ENCODE data around the gene PMEPA1. TPM values are rescaled to one million over a fixed set of nuclear protein-coding genes. Genes with fewer than 3 reads are reported as not detected.

Gene PMEPA1
- total RNA-seq, 1 donor from 2014 or later = 24.7 TPM

DNA sequence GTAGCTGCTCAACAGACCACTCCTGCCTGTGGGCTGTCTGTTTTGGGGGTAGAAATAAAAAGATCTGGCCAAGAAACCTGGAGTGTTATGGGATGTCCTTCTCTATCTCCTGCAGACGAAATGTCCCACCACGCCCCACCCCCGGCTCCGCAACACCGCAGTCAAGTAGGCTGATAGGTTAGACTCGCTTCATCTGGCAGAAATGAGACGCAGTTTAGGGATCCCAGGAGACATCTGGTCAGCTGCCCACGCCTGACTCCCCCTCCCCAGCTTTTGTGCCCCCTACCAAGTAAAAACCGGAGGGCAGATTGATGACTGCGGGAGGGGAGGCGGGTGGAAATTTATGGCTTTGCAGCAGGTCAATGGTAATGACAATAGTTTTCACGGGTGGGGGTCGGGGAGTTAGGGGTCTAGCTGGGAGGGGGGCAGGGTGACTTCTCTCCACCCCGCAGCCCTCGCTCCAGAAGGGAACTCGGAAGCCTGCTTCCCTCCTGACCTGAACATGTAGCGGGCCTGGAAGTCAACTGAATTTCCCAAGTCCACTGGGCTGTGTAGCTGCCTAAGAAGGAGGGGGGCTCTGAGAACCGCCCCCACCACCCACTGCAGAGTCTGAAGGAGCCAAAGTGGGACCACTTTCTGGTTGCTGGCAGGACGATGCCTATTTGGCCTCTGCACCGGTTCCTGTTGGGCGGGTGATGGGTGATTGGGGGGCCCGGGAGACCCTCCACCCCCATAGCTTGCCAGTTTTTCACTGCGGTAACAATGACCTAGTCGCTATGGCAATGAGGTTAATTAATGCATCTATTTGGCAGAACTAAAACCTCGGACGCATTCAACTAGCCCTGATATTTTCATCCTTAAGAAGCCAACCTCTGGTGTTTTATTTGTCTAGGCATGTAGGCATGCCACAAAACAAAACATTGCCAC lies 25.7 kb downstream of the PMEPA1 start:
- intact Hi-C loops (cut with micrococcal nuclease) = no loop called here
- no peak for DNase-seq
- no peak for ATAC-seq

- DNase-seq (no peak), ATAC-seq (no peak)
- intact Hi-C loops (cut with micrococcal nuclease) = no loop called here
Measured at GRCh38 chr20:57683287-57683686, 26.5 kb downstream of the PMEPA1 start.

GRCh38 chr20:57682184-57683101 lies 27.4 kb downstream of the PMEPA1 start:
- DNase-seq (no peak), ATAC-seq (peak; percentile 4)
- intact Hi-C loops (cut with micrococcal nuclease) = no loop called here

DNA sequence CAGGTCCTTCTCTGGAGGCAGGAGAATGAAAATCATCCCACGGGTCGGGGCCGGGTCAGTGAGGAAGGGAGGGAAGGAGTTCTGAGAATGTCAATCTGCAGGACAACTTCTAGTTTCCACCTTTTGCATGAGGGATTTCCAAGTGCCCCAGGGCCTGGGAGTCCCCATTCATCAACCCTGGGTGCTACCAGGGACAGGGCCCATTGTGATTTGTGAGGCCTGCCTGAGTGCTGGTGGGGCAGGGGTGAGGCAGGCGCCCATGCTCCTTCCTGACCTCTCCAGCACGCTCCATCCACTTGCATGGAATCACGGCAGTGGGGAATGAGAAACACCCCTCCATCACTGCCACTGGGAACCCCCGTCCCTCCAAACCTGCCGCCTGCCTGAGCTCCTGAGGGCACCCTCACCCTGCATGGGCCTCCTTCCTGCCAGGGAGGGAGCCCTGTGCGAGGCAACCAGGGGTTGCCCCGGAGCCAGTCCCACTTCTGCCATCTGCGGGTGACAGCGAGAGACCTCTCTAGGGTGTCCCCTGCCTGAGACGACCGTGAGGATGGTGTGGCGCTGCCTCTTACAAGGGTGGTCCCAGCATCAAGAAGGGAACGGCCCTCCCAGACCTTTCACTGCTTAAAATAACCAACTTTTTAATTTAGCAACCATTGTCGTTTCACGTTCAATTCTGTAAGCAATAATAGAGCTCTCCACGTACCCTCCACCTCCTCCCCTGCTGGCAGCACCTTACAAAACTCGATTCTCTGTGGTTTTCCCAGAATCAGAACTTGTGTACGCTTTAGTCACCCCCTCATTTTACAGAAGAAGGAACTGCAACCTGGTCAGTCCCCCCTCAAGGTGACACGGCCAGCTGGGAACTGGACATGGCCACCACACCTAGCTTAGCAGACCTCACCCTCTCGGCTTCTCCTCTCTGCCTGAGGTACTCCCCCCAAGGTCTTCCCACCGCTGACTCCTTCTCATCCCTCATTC lies 28.6 kb downstream of the PMEPA1 start:
- DNase-seq (no peak), ATAC-seq (no peak)
- intact Hi-C loops (cut with micrococcal nuclease) = no loop called here

DNA sequence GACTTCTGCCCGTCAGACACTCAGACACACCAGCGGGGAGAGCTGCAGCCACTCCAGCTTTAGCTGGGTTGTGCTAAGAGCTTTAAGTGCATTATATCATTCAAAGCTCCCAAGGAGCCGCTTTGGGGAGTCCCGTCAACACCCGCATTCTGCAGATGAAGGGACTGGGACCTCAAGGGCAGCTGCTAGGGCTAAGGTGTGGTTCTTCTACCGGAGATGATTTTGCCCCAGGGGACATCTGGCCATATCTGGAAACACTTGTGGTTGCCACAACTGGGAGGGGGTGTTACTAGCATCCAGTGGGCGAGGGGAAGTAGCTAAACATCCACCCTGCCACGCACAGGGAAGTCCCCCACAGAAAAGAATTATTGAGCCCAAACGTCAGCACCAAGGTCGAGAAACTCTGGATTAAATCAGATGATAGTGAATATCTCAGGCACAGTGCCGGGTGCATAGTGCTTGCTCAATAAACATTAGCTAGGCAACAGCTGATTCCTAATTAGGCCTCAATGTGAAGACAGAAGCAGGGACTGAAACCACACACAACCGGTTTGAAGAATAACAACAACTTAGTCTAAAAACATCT lies 29.6 kb downstream of the PMEPA1 start:
- DNase-seq (no peak), ATAC-seq (no peak)
- intact Hi-C loops (cut with micrococcal nuclease) = no loop called here

DNA sequence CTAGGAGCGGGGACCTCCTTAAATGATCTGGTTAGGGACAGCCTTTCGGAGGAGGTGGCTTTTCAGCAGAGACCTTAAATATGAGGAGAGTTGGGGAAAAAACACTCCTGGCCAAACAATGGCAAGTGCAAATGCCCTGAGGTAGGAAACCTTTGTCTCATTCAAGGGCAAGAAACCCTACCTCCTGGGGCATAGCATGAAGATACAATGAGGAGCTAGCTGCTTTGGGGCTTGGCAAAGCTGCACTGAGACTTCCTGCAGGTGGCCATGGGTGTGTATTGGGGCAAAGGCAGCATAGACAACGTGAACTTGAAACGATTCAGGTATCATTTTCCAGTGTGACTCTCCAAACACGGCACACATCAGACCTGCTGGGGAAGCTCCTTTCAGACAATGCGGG lies 30.7 kb downstream of the PMEPA1 start:
- no peak for ATAC-seq
- intact Hi-C loops (cut with micrococcal nuclease) = no loop called here
- DNase-seq = no peak

DNA sequence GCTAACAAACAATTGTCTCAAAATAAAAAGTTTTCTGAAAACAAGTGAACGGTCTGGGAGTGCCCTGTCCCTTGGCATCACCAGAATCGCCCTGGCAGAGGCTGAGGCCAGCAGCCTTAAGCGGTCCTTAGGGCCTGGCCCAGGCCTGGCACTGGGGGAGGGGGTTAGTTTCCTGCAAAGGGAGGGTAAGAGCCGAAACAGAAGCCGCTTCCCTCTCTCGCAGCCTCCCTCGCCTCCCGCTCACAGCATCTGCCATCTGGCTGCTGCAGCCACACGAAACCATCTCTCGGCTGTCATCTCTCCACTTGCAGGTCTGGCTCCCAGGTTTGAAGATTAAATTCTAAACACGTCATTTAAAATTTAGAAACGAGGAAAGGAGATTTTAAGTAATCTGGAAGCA lies 31.5 kb downstream of the PMEPA1 start:
- intact Hi-C loops (cut with micrococcal nuclease) = no loop called here
- peak; percentile 65 for DNase-seq
- peak; percentile 64 for ATAC-seq

GRCh38 chr20:57677584-57677982 lies 32.2 kb downstream of the PMEPA1 start:
- intact Hi-C loops (cut with micrococcal nuclease) = no loop called here

DNA sequence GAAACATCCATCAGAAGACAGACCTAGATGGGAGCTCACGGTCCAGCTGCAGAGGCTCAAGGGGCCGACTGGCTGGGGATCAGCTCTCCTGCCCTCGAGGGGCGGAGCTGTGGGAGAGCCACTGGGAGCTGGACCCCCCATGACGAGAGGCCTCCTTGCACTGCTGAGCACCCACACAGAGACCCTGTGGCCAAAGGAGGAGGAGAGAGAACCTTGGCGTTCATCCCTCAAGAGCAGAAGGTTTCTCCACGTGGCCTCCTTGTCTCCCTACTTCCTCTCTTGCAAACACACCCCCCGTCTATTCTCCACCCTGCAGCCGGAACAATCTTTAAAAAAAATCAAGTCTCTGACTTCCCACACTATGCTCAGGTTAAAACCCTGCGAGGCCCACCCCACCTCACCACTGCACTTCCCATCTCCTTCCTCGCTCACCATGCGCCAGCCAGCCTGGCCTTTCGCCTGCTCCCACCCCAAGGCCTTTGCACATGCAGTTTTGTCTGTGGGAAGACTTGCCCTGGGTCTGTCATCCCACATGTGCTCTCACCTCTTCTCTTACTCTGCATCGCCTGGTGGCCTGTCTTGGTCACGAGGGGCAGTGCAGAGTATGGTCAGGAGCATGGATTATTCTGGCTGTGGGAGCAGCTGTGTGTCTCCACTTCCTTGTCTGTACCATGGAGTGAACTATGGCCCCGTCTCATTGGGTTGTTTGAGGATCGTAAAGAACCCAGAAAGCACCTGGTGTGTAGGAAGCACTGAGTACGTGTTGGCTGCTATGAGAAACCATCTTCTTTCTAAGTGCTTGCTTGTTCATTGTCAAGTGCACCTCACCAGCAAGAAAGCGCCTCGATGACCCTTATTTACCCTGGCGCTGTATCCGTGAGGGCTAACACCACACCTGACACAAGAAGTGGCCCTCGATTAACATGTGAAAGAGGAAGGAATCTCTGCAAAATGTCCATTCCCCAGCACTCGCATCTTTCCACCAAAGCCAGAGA lies 32.9 kb downstream of the PMEPA1 start:
- no peak for ATAC-seq
- intact Hi-C loops (cut with micrococcal nuclease) = no loop called here

More at GRCh38 chr20:57677584-57677982, 32.2 kb downstream of the PMEPA1 start:
- DNase-seq (no peak), ATAC-seq (no peak)

GRCh38 chr20:57675773-57676172 lies 34.0 kb downstream of the PMEPA1 start:
- DNase-seq = no peak
- intact Hi-C loops (cut with micrococcal nuclease) = no loop called here
- ATAC-seq = no peak

More for the DNA sequence above, 32.9 kb downstream of the PMEPA1 start:
- no peak for DNase-seq

DNA sequence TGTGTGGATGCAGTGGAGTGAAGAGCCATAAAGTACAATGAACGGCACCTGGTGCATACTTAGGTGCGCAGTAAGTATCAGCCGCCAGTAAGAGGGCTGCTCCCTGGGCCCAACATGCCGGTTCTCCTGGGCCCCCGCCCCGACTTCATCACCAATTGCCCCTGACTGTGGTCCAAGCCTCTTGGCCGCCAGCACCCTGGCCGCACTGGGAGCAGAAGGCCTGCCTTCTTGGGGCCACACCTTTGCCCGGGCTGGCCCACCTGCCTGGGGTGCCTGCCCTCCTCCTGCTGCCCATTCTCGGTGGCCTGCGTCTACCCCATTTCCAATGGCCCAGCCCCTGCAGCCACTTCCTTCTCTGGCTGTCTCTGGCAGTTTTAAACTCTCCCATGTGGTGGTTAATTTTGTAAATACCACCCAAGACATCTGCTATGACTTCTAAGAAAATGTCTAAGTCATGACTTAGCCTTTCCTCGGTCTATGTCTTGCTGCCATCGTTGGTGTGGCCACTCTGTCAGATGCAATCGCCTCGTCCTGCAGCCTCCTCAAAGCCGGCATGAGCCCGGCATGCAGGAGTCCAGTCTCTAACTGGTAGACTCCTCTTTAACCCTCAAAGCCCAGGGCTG lies 36.8 kb downstream of the PMEPA1 start:
- intact Hi-C loops (cut with micrococcal nuclease) = no loop called here
- ATAC-seq (no peak), DNase-seq (no peak)

- peak; percentile 83 for ATAC-seq
- peak; percentile 83 for DNase-seq
- intact Hi-C loops (cut with micrococcal nuclease) = no loop called here
Measured at GRCh38 chr20:57672164-57672563, 37.7 kb downstream of the PMEPA1 start.

GRCh38 chr20:57671662-57672061 lies 38.2 kb downstream of the PMEPA1 start:
- no peak for DNase-seq
- no peak for ATAC-seq
- intact Hi-C loops (cut with micrococcal nuclease) = no loop called here

GRCh38 chr20:57671072-57671391 lies 38.8 kb downstream of the PMEPA1 start:
- DNase-seq (no peak), ATAC-seq (no peak)
- intact Hi-C loops (cut with micrococcal nuclease) = no loop called here

GRCh38 chr20:57670288-57671071 lies 39.3 kb downstream of the PMEPA1 start:
- DNase-seq (no peak), ATAC-seq (no peak)
- intact Hi-C loops (cut with micrococcal nuclease) = no loop called here

GRCh38 chr20:57669632-57670031 lies 40.2 kb downstream of the PMEPA1 start:
- DNase-seq (no peak), ATAC-seq (no peak)
- intact Hi-C loops (cut with micrococcal nuclease) = no loop called here

Data from left ventricle myocardium superior (tissue), 1 donor.